ENCODE data around the gene TRIM13.
"Not testable (repeated sequence)": the region's sequence is repeated elsewhere in the genome, so short reads cannot be mapped to it uniquely, and the experiment has no call there.

The TRIM13 gene

DNA sequence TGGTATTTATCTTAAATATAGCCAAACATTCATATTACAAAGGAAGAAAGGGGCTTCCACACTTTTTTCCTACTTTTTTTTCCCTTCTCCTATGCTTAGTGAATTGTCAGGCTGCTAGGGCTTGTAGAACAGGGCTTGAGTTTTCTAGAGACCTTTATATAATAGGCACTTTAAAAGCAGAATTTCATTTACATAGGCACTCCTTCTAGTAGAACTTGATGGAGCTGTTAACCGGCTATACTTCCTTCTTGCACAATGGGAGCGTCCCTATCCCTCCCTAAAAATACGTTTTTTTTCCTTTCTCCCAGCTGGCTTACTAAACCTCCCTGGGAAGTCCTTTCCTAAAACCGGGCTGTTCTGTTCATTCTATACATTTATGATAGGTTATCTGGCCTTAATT is 1.1 kb downstream of the TRIM13 start:
- no peak for FAIRE-seq

- no peak for FAIRE-seq
Observed at GRCh38 chr13:49998714-49999624, 2.1 kb downstream of the TRIM13 start.

DNA sequence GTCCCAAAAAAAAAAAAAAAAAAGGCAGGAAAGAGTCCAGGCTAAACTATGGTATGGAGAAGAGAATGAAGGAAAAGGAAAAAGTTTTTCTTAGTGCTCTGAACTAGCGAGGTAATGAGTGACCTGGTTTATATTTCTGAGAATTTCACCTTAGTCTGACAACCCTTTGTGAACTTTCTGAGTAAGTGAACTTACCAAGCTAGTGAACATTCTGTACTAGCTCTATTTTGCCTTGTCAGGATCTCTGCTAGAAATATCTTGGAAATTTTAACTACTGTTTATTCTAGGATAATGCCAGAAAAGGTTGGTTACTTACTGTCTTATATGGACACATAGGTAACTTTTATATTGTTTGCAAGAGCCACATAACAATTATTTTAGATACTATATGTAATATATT is 4.4 kb downstream of the TRIM13 start:
- no peak for FAIRE-seq

DNA sequence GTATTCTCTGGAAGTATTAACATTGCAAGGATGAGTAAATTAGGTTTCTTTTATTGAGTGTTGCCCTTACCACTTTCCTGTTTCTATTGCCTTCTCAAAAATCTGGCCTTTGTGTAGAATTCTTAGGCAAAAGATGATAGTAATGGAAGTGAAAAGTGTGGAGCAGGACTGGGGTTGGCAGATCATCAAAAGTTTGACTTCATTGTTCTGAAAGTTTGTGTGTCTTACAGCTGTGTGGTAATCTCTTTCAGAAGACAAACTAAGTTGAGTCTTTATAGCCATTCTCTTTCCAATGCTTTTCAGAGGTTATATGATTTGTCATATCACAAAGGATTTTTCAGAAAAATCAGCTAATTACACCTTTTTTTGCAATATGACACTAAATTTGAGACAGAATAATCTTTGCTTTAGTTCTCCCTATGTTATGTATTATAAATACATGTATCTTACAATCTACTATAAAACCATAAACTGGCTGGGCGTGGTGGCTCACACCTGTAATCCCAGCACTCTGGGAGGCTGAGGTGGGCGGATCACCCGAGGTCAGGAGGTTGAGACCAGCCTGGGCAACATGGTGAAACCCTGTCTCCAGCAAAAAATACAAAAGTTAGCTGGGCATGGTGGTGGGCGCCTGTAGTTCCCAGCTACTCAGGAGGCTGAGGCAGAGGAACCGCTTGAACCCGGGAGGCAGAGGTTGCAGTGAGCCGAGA is 9.7 kb downstream of the TRIM13 start:
- no peak for FAIRE-seq

DNA sequence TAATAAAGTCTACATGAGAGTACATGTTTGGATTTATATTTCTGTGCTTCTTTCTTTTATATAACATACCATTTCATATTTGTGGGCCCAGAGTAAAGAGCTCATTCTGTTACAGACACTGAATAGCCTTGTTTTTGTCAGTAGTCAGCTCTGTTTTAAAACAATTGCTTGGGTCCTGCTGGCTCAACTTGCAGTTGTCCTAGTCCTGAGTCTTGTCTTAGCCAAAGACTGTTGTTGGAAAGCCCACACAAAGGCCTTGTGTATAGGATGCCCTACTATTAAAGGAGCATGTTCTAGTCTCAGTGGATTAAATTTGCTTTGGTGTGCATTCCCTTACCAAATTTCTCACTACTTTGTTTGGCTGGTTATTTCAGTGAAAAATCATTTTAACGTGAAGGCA is 14.6 kb downstream of the TRIM13 start:
- no peak for FAIRE-seq

DNA sequence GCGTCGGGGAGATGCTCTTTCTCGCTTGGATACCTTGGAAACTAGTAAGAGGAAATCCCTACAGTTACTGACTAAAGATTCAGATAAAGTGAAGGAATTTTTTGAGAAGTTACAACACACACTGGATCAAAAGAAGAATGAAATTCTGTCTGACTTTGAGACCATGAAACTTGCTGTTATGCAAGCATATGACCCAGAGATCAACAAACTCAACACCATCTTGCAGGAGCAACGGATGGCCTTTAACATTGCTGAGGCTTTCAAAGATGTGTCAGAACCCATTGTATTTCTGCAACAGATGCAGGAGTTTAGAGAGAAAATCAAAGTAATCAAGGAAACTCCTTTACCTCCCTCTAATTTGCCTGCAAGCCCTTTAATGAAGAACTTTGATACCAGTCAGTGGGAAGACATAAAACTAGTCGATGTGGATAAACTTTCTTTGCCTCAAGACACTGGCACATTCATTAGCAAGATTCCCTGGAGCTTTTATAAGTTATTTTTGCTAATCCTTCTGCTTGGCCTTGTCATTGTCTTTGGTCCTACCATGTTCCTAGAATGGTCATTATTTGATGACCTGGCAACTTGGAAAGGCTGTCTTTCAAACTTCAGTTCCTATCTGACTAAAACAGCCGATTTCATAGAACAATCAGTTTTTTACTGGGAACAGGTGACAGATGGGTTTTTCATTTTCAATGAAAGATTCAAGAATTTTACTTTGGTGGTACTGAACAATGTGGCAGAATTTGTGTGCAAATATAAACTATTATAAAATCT is 15.7 kb downstream of the TRIM13 start:
- no peak for FAIRE-seq

GRCh38 chr13:50014386-50014785 is 17.5 kb downstream of the TRIM13 start:
- FAIRE-seq: no peak

GRCh38 chr13:50015258-50015657 is 18.4 kb downstream of the TRIM13 start, which contains the start of gene KCNRG:
TSS of gene KCNRG (plus strand) at chr13:50015444. CDS start at chr13:50015494, 50 bp downstream.
- FAIRE-seq: no peak

DNA sequence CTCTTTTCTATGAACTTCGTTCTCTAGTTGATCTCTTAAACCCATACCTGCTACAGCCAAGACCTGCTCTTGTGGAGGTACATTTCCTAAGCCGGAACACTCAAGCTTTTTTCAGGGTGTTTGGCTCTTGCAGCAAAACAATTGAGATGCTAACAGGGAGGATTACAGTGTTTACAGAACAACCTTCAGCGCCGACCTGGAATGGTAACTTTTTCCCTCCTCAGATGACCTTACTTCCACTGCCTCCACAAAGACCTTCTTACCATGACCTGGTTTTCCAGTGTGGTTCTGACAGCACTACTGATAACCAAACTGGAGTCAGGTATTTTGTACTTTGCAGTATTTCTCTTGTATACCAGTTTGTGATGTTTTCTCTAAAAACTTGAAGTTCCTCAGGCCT is 18.9 kb downstream of the TRIM13 start:
- no peak for FAIRE-seq

DNA sequence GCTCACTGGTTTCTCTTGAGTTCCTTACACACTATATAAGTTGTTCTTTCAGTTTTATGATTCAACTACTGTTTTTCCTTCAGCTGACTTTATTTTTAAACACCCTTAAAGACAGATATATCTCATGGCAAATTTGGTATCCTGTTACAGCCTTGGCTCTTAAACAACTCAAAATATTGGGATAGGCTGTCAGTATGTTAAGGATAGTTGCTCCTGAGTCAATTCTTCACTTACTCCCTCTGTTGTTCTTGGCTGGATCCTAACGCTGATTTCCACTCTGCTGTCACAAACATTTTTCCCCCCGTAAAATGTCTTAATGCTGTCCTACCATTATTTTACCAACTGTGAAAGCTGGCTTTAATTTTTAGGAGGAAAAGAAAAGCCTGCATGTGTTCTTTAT is 19.6 kb downstream of the TRIM13 start:
- FAIRE-seq: no peak

- no peak for FAIRE-seq
Observed at GRCh38 chr13:50017819-50018218, 21.0 kb downstream of the TRIM13 start.

- FAIRE-seq: no peak
Observed at GRCh38 chr13:50025436-50025835, 28.6 kb downstream of the TRIM13 start.

DNA sequence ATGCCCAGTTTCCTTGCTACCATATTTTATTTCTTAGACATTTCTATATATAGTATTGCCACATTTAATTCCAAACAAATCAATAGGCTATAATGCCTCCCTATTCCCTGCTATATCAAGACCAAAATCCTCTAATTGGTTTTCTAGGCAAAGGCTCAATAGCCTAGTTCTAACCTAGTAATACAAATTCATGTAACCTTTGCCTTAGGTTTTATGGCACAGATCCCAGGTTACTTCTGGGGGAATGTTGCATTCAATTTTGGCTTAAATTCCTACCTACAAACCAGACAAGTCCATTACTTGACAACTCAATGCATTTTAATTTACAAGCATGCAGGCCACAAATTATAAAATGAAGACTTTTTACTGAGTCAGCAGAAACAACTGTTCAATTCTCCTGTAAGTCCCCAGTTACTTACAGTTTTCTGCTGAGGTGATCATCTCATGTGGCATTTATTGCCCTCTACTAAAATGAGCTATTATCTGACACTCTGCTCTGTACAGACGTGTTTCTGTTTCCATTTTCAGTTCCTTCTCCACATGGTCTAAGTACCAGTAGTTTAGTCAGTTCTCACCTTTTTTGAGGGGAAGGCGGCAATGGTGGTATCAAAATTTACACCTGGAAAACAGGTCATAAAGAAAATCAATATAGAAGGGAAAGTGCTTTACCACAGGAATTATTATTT is 30.1 kb downstream of the TRIM13 start:
- no peak for FAIRE-seq

DNA sequence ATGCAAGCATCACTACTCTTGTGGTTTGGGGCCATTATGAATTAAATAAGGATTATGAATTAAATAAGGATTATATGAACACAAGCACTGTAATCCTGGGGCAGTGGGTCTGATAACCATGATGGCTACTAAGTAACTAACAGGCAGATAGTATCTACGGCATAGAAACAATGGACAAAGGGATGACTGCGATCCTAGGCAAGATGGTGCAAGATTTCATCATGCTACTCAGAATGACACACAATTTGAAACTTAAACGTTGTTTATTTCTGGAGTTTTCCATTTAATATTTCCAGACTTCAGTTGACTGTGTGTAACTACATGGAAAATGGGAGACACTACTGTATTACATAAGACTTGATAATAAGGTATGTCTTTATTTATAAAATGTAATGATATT is 33.5 kb downstream of the TRIM13 start:
- FAIRE-seq: peak; percentile 77

- no peak for FAIRE-seq
Observed at GRCh38 chr13:50033725-50034124, 36.9 kb downstream of the TRIM13 start.

- no peak for FAIRE-seq
Observed at GRCh38 chr13:50037788-50038187, 40.9 kb downstream of the TRIM13 start.

- no peak for FAIRE-seq
Observed at GRCh38 chr13:50038266-50038665, 41.4 kb downstream of the TRIM13 start.

DNA sequence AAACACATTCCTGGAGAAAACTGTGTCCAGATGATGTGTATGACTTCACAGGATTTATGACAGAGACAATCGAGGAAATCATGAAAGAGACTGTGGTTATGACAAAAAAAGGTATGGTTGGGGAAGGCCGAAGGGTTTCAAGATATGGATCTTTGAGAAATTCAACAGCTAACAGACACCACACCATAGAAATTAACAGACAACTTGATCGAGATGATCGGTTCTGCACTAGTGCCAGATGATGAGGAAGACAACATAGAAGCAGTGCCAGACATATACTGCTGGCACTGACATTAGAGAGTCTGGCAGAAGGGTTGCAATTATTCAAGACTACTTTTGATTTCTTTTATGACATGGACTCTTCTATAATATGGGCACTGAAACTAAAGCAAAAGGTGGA is 55.6 kb downstream of the TRIM13 start:
- FAIRE-seq: no peak

GRCh38 chr13:50053844-50054243 is 57.0 kb downstream of the TRIM13 start:
- no peak for FAIRE-seq

DNA sequence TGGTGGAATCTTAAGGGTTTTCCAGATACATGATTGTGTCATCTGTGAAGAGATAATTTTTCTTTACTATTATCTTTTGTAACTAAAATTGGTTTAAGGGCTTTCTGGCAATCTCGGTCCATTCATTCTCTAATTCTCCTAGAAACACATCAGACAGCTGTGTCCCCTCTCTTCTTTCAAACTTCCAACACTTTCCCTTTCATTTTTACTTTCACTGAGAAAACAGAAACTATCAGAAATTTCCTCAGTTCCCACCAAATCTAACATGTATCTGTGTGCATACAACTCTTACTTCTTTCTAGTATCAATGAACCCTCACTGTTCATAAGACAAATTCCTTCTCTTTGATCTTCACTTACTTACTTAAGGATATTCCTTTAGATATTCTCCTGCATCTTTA is 58.6 kb downstream of the TRIM13 start:
- FAIRE-seq: no peak

GRCh38 chr13:50060718-50061117 is 63.9 kb downstream of the TRIM13 start:
- FAIRE-seq: no peak

DNA sequence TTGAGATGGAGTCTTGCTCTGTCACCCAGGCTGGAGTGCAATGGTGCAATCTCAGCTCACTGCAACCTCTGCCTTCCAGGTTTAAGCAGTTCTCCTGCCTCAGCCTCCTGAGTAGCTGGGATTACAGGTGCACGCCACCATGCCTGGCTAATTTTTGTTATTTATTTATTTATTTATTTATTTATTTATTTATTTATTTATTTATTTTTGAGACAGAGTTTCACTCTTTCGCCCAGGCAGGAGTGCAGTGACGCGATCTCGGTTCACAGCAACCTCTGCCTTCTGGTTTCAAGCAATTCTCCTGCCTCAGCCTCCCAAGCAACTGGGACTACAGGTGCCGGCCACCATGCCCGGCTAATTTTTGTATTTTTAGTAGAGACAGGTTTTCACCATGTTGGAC is 65.5 kb downstream of the TRIM13 start:
- not testable (repeated sequence) for FAIRE-seq

DNA sequence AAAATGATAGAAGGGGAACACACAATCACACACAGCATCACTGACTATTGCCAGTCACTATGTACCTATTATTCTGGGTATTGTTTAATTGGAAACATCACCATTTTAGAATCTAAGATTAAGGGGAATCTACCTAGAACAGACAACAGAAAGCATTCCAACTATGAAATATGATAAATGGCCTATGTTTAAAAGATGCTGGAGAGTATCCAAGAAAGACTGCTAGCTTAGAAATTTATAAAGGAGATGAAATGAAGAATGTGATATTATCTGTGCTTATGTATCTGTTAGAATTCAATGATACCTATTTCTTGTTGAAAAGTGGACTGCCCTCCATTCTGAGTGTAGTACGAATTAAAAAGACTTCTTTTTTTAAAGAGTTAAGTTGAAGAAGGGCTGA is 68.9 kb downstream of the TRIM13 start:
- no peak for FAIRE-seq

Data from G401.6 (cell line).